ENCODE data around the gene MAGOH.

Gene MAGOH

GRCh38 chr1:53183095-53183990 is 55.0 kb downstream of the MAGOH start:
- no peak overlapping the region for H3K4me3 ChIP-seq (ENCODE audit: low read depth, low read length)
- H3K27me3 ChIP-seq (ENCODE audit: control insufficient read depth, insufficient read depth, low read length), result no peaks in the 10 kb centered on the region
- no peak overlapping the region for H3K27ac ChIP-seq
- no peaks in the 10 kb centered on the region for H3K4me1 ChIP-seq
- TF ChIP-seq CTCF (IDR thresholded peaks at IDR 0.05), result no peak
- H3K9ac ChIP-seq, result no peak overlapping the region
- H3K79me2 ChIP-seq, result no peaks in the 10 kb centered on the region
- H3K36me3 ChIP-seq (ENCODE audit: control insufficient read depth, insufficient read depth, low read length), result no peaks in the 10 kb centered on the region
- no peaks in the 10 kb centered on the region for H3K9me3 ChIP-seq (ENCODE audit: control insufficient read depth, low read length)
- H3K4me2 ChIP-seq (ENCODE audit: low read length), result no peak overlapping the region
- H2AFZ ChIP-seq, result no peak overlapping the region

- no peaks in the 10 kb centered on the region for H3K36me3 ChIP-seq (ENCODE audit: control insufficient read depth, insufficient read depth, low read length)
- H3K4me3 ChIP-seq (ENCODE audit: low read depth, low read length), result no peak overlapping the region
- TF ChIP-seq CTCF (IDR thresholded peaks at IDR 0.05), result no peak
- no peak overlapping the region for H3K9ac ChIP-seq
- H2AFZ ChIP-seq, result no peak overlapping the region
- no peak overlapping the region for H3K4me2 ChIP-seq (ENCODE audit: low read length)
- H3K27me3 ChIP-seq (ENCODE audit: control insufficient read depth, insufficient read depth, low read length), result no peaks in the 10 kb centered on the region
- H3K27ac ChIP-seq, result no peak overlapping the region
- no peaks in the 10 kb centered on the region for H3K4me1 ChIP-seq
- no peaks in the 10 kb centered on the region for H3K79me2 ChIP-seq
- no peaks in the 10 kb centered on the region for H3K9me3 ChIP-seq (ENCODE audit: control insufficient read depth, low read length)
Observed at GRCh38 chr1:53182716-53183094, 55.6 kb downstream of the MAGOH start.

GRCh38 chr1:53182111-53182593 is 56.2 kb downstream of the MAGOH start:
- no peaks in the 10 kb centered on the region for H3K79me2 ChIP-seq
- no peaks in the 10 kb centered on the region for H3K36me3 ChIP-seq (ENCODE audit: control insufficient read depth, insufficient read depth, low read length)
- no peaks in the 10 kb centered on the region for H3K9me3 ChIP-seq (ENCODE audit: control insufficient read depth, low read length)
- H3K4me2 ChIP-seq (ENCODE audit: low read length), result no peak overlapping the region
- H3K27ac ChIP-seq, result no peak overlapping the region
- TF ChIP-seq CTCF (IDR thresholded peaks at IDR 0.05), result peak; percentile 77
- H3K4me3 ChIP-seq (ENCODE audit: low read depth, low read length), result no peak overlapping the region
- no peaks in the 10 kb centered on the region for H3K4me1 ChIP-seq
- no peak overlapping the region for H2AFZ ChIP-seq
- no peak overlapping the region for H3K9ac ChIP-seq
- H3K27me3 ChIP-seq (ENCODE audit: control insufficient read depth, insufficient read depth, low read length), result no peaks in the 10 kb centered on the region

- H3K36me3 ChIP-seq (ENCODE audit: control insufficient read depth, insufficient read depth, low read length), result no peaks in the 10 kb centered on the region
- H2AFZ ChIP-seq, result no peak overlapping the region
- H3K4me2 ChIP-seq (ENCODE audit: low read length), result no peak overlapping the region
- H3K27me3 ChIP-seq (ENCODE audit: control insufficient read depth, insufficient read depth, low read length), result no peaks in the 10 kb centered on the region
- TF ChIP-seq CTCF (IDR thresholded peaks at IDR 0.05), result no peak
- H3K27ac ChIP-seq, result no peak overlapping the region
- no peaks in the 10 kb centered on the region for H3K9me3 ChIP-seq (ENCODE audit: control insufficient read depth, low read length)
- H3K4me1 ChIP-seq, result no peaks in the 10 kb centered on the region
- H3K79me2 ChIP-seq, result no peaks in the 10 kb centered on the region
- no peak overlapping the region for H3K4me3 ChIP-seq (ENCODE audit: low read depth, low read length)
- no peak overlapping the region for H3K9ac ChIP-seq
Observed at GRCh38 chr1:53180951-53181350, 57.4 kb downstream of the MAGOH start.

- H3K4me3 ChIP-seq (ENCODE audit: low read depth, low read length), result no peak overlapping the region
- no peaks in the 10 kb centered on the region for H3K79me2 ChIP-seq
- no peaks in the 10 kb centered on the region for H3K4me1 ChIP-seq
- H2AFZ ChIP-seq, result no peak overlapping the region
- no peaks in the 10 kb centered on the region for H3K9me3 ChIP-seq (ENCODE audit: control insufficient read depth, low read length)
- H3K9ac ChIP-seq, result no peak overlapping the region
- H3K4me2 ChIP-seq (ENCODE audit: low read length), result no peak overlapping the region
- H3K27me3 ChIP-seq (ENCODE audit: control insufficient read depth, insufficient read depth, low read length), result no peaks in the 10 kb centered on the region
- H3K36me3 ChIP-seq (ENCODE audit: control insufficient read depth, insufficient read depth, low read length), result no peaks in the 10 kb centered on the region
- TF ChIP-seq CTCF (IDR thresholded peaks at IDR 0.05), result no peak
- H3K27ac ChIP-seq, result no peak overlapping the region
Observed at GRCh38 chr1:53180226-53180625, 58.1 kb downstream of the MAGOH start.

Measured in parathyroid adenoma (tissue), 2 donors.